Mucosa of rectum (tissue), 2 donors: ENCODE data around the gene NGDN.
"Not testable (repeated sequence)": the region's sequence is repeated elsewhere in the genome, so short reads cannot be mapped to it uniquely, and the experiment has no call there.

Experiments used
- H3K27ac ChIP-seq, 2 donors: one replicate each; pipeline ENCODE4 v1.7.0; 2013; ENCODE audit warnings: inconsistent platforms in 2 of 2, low read depth in 2 of 2, low read length in 2 of 2
- H3K27me3 ChIP-seq, 2 donors: one replicate each; pipeline ENCODE4 v1.7.0; 2013; ENCODE audit warnings: low read length in 2 of 2; ENCODE audit not compliant: control insufficient read depth in 2 of 2, insufficient read depth in 2 of 2
- H3K36me3 ChIP-seq, 2 donors: one replicate each; pipeline ENCODE4 v1.7.0; 2013; ENCODE audit warnings: low read length in 2 of 2; ENCODE audit not compliant: control insufficient read depth in 2 of 2, insufficient read depth in 2 of 2
- H3K4me1 ChIP-seq, 2 donors: one replicate each; pipeline ENCODE4 v1.7.0; 2013; ENCODE audit warnings: low read length in 2 of 2, mild to moderate bottlenecking in 1 of 2; ENCODE audit not compliant: control insufficient read depth in 2 of 2, insufficient read depth in 2 of 2
- H3K4me3 ChIP-seq, 2 donors: one replicate each; pipeline ENCODE4 v1.7.0; 2013; ENCODE audit warnings: low read length in 2 of 2
- H3K9ac ChIP-seq, 2 donors: one replicate each; pipeline ENCODE4 v1.7.0; 2013; ENCODE audit warnings: low read length in 2 of 2, low read depth in 1 of 2, mild to moderate bottlenecking in 1 of 2
- H3K9me3 ChIP-seq, 2 donors: one replicate each; pipeline ENCODE4 v1.7.0; 2013; ENCODE audit warnings: low read length in 2 of 2; ENCODE audit not compliant: control insufficient read depth in 2 of 2
- donor health status: healthy.
- donor health status: Normal muscosa, but diverticular disease.

Gene NGDN

GRCh38 chr14:23449314-23449713 lies 20.2 kb upstream of the NGDN start:
- no peak overlapping the region for H3K27ac ChIP-seq
- H3K4me1 ChIP-seq = peaks cover 18 to 29% of the 10 kb centered on the region in 2 donors

GRCh38 chr14:23450379-23450778 lies 19.1 kb upstream of the NGDN start:
- Histone ChIP-seq H3K4me1 (peaks cover 18 to 30% of the 10 kb centered on the region in 2 donors), H3K36me3 (no peaks in the 10 kb centered on the region), H3K4me3 (no peak overlapping the region), H3K9ac (no peak overlapping the region), H3K27me3 (peaks cover 2% of the 10 kb centered on the region in 2 donors), H3K9me3 (no peaks in the 10 kb centered on the region), H3K27ac (no peak overlapping the region)

More at GRCh38 chr14:23449314-23449713, 20.2 kb upstream of the NGDN start:
- Histone ChIP-seq H3K27me3 (peaks cover 2% of the 10 kb centered on the region in 2 donors), H3K36me3 (no peaks in the 10 kb centered on the region), H3K4me3 (no peak overlapping the region), H3K9me3 (no peaks in the 10 kb centered on the region), H3K9ac (no peak overlapping the region)

- no peak overlapping the region for H3K4me3 ChIP-seq
- no peaks in the 10 kb centered on the region for H3K36me3 ChIP-seq
- no peak overlapping the region for H3K27ac ChIP-seq
- H3K9ac ChIP-seq = no peak overlapping the region
- no peaks in the 10 kb centered on the region for H3K9me3 ChIP-seq
- H3K4me1 ChIP-seq = peaks cover 6 to 16% of the 10 kb centered on the region in 2 donors
- H3K27me3 ChIP-seq = peaks cover 2% of the 10 kb centered on the region in 2 donors
Measured at GRCh38 chr14:23452237-23452636, 17.3 kb upstream of the NGDN start.

- Histone ChIP-seq H3K4me1 (peaks cover 6 to 8% of the 10 kb centered on the region in 2 donors), H3K27me3 (peaks cover 2 to 4% of the 10 kb centered on the region in 2 donors), H3K9me3 (no peaks in the 10 kb centered on the region), H3K27ac (no peak overlapping the region), H3K9ac (no peak overlapping the region), H3K36me3 (no peaks in the 10 kb centered on the region), H3K4me3 (no peak overlapping the region)
Measured at GRCh38 chr14:23454445-23454856, 15.1 kb upstream of the NGDN start.

GRCh38 chr14:23456883-23457586 lies 12.5 kb upstream of the NGDN start:
- not testable (repeated sequence) for H3K27ac ChIP-seq, H3K9ac ChIP-seq, H3K9me3 ChIP-seq, H3K4me3 ChIP-seq, H3K4me1 ChIP-seq, H3K27me3 ChIP-seq, H3K36me3 ChIP-seq

- H3K27me3 ChIP-seq = peaks cover 0 to 2% of the 10 kb centered on the region in 2 donors
- no peak overlapping the region for H3K9ac ChIP-seq
- peak overlapping the region; percentile 48 to 56 for H3K27ac ChIP-seq
- no peaks in the 10 kb centered on the region for H3K36me3 ChIP-seq
- no peak overlapping the region for H3K4me3 ChIP-seq
- H3K9me3 ChIP-seq = no peaks in the 10 kb centered on the region
- H3K4me1 ChIP-seq = peaks cover 6 to 8% of the 10 kb centered on the region in 2 donors
Measured at GRCh38 chr14:23457587-23458445, 11.7 kb upstream of the NGDN start.

- H3K27ac ChIP-seq = no peak overlapping the region
- peaks cover 5 to 8% of the 10 kb centered on the region in 2 donors for H3K4me1 ChIP-seq
Measured at GRCh38 chr14:23460960-23461359, 8.5 kb upstream of the NGDN start.

GRCh38 chr14:23464700-23465099 lies 4.8 kb upstream of the NGDN start:
- no peak overlapping the region for H3K9ac ChIP-seq
- no peak overlapping the region for H3K4me3 ChIP-seq
- no peaks in the 10 kb centered on the region for H3K36me3 ChIP-seq
- no peaks in the 10 kb centered on the region for H3K9me3 ChIP-seq
- no peaks in the 10 kb centered on the region for H3K27me3 ChIP-seq
- H3K4me1 ChIP-seq = peaks cover 0 to under 1% of the 10 kb centered on the region in 2 donors
- no peak overlapping the region for H3K27ac ChIP-seq

More at GRCh38 chr14:23460960-23461359, 8.5 kb upstream of the NGDN start:
- Histone ChIP-seq H3K27me3 (peaks cover 0 to 2% of the 10 kb centered on the region in 2 donors), H3K9me3 (no peaks in the 10 kb centered on the region), H3K36me3 (no peaks in the 10 kb centered on the region), H3K9ac (no peak overlapping the region), H3K4me3 (no peak overlapping the region)

- H3K4me3 ChIP-seq = no peak overlapping the region
- H3K27ac ChIP-seq = no peak overlapping the region
- no peaks in the 10 kb centered on the region for H3K9me3 ChIP-seq
- no peak overlapping the region for H3K9ac ChIP-seq
- H3K27me3 ChIP-seq = no peaks in the 10 kb centered on the region
- H3K36me3 ChIP-seq = no peaks in the 10 kb centered on the region
- peaks cover 0 to 6% of the 10 kb centered on the region in 2 donors for H3K4me1 ChIP-seq
Measured at GRCh38 chr14:23465261-23465660, 4.2 kb upstream of the NGDN start.

GRCh38 chr14:23468704-23469126 lies 788 bp upstream of the NGDN start:
- Histone ChIP-seq H3K36me3 (peaks cover 13 to 18% of the 10 kb centered on the region in 2 donors), H3K27me3 (no peaks in the 10 kb centered on the region), H3K27ac (peak overlapping the region; percentile 64 to 72), H3K4me3 (peak overlapping the region; percentile 59 to 100), H3K4me1 (peaks cover 0 to 6% of the 10 kb centered on the region in 2 donors), H3K9me3 (no peaks in the 10 kb centered on the region), H3K9ac (peak overlapping the region in 1 of 2 donors; percentile 9)
